ENCODE data around the gene CLHC1.
"Not testable (repeated sequence)": the region's sequence is repeated elsewhere in the genome, so short reads cannot be mapped to it uniquely, and the experiment has no call there.

CLHC1 gene

GRCh38 chr2:55232084-55232862 is at the start of gene CLHC1, which contains the start of gene RPS27A:
Gene CLHC1, minus strand, starts transcription at chr2:55232293. Its CDS starts 9,882 bp downstream, at chr2:55222411.
Gene RPS27A, plus strand, starts transcription at chr2:55232688. Its CDS starts 137 bp downstream, at chr2:55232825.
- peak; percentile 96 for DNase-seq

- not testable (repeated sequence) for DNase-seq
These were observed 48.9 kb upstream of the CLHC1 start for GRCh38 chr2:55280851-55281546.

- not testable (repeated sequence) for DNase-seq
These were observed 47.8 kb upstream of the CLHC1 start for GRCh38 chr2:55279859-55280424.

- DNase-seq: not testable (repeated sequence)
These were observed 47.2 kb upstream of the CLHC1 start for GRCh38 chr2:55279214-55279835.

- DNase-seq: no peak
These were observed 45.2 kb upstream of the CLHC1 start for GRCh38 chr2:55277310-55277709.

- DNase-seq: not testable (repeated sequence)
These were observed 42.3 kb upstream of the CLHC1 start for GRCh38 chr2:55274346-55274745.

- no peak for DNase-seq
These were observed 37.5 kb upstream of the CLHC1 start for GRCh38 chr2:55269645-55269990.

- DNase-seq: peak; percentile 75
These were observed 37.0 kb upstream of the CLHC1 start, which contains the start of gene MTIF2 for GRCh38 chr2:55268907-55269644. Gene MTIF2, minus strand, starts transcription at chr2:55269231. Its CDS starts 5,373 bp downstream, at chr2:55263858.

- DNase-seq: no peak
These were observed 36.3 kb upstream of the CLHC1 start for GRCh38 chr2:55268288-55268906.

GRCh38 chr2:55259586-55259985 is 27.5 kb upstream of the CLHC1 start:
- not testable (repeated sequence) for DNase-seq

- no peak for DNase-seq
These were observed 20.7 kb upstream of the CLHC1 start for GRCh38 chr2:55252832-55253231.

- no peak for DNase-seq
These were observed 14.9 kb upstream of the CLHC1 start for GRCh38 chr2:55247025-55247424.

- no peak for DNase-seq
These were observed 13.3 kb upstream of the CLHC1 start for GRCh38 chr2:55245411-55245810.

- no peak for DNase-seq
These were observed 10.5 kb upstream of the CLHC1 start for GRCh38 chr2:55242617-55243016.

- not testable (repeated sequence) for DNase-seq
These were observed 9.5 kb upstream of the CLHC1 start for GRCh38 chr2:55241582-55241981.

GRCh38 chr2:55239656-55240222 is 7.6 kb upstream of the CLHC1 start:
- no peak for DNase-seq

GRCh38 chr2:55236992-55237543 is 5.0 kb upstream of the CLHC1 start:
- DNase-seq: no peak

GRCh38 chr2:55235724-55236538 is 3.8 kb upstream of the CLHC1 start:
- DNase-seq: no peak

- no peak for DNase-seq
These were observed 1.5 kb upstream of the CLHC1 start for GRCh38 chr2:55233658-55233940.

GRCh38 chr2:55232863-55233657 is 967 bp upstream of the CLHC1 start:
- peak; percentile 34 for DNase-seq

All from activated T-cell treated with anti-CD3 and anti-CD28 coated beads for 4 hours (primary cell).